DOHH2 (cell line): ENCODE results near the gene GOLGA6L9.

Experiments used
- EZH2phosphoT487 ChIP-seq: fragments of 200-600 bp; sonication (generic); IDR thresholded peaks from 2 replicates; pipeline ENCODE4 v1.6.1; 2017; ENCODE audit warnings: borderline replicate concordance, mild to moderate bottlenecking, antibody characterized with exemption, low read length, moderate library complexity, mixed read lengths
- TF ChIP-seq, protein P1 (sequence below): fragments of 200-600 bp; sonication (generic); IDR thresholded peaks from one replicate; pipeline ENCODE4 v1.5.1; 2014; ENCODE audit warnings: antibody characterized with exemption, mild to moderate bottlenecking, low read depth, low read length; ENCODE audit not compliant: poor library complexity, severe bottlenecking

DNA sequence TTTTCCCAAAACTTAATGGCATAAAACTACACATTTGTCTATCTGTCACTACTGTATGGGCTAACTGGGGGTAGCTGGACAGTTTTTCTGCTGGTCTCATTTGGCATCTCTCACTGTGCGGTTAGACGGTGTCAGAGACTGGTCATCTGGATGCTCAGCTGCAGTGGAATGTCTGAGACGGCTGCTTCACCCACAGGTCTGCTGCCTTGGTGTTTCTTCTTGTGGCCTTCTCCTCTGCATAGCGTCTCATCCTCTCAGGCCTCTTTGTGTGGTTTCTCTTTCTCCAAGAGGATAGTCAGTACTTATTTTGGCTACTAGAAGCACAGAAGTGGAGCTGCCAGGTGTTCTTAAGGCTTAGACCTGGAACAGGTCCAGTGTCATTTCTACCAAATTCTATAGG lies 35.9 kb upstream of the GOLGA6L9 start:
- TF ChIP-seq, protein P1, sequence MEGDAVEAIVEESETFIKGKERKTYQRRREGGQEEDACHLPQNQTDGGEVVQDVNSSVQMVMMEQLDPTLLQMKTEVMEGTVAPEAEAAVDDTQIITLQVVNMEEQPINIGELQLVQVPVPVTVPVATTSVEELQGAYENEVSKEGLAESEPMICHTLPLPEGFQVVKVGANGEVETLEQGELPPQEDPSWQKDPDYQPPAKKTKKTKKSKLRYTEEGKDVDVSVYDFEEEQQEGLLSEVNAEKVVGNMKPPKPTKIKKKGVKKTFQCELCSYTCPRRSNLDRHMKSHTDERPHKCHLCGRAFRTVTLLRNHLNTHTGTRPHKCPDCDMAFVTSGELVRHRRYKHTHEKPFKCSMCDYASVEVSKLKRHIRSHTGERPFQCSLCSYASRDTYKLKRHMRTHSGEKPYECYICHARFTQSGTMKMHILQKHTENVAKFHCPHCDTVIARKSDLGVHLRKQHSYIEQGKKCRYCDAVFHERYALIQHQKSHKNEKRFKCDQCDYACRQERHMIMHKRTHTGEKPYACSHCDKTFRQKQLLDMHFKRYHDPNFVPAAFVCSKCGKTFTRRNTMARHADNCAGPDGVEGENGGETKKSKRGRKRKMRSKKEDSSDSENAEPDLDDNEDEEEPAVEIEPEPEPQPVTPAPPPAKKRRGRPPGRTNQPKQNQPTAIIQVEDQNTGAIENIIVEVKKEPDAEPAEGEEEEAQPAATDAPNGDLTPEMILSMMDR = no peak
- no peak for TF ChIP-seq EZH2phosphoT487
